ENCODE results near the gene CSAG3. TPM values are rescaled to one million over a fixed set of nuclear protein-coding genes. Genes with fewer than 3 reads are reported as not detected.
A peak's percentile ranks its signal among the peaks of the same experiment; 100 is the strongest.
"Not testable (repeated sequence)": the region's sequence is repeated elsewhere in the genome, so short reads cannot be mapped to it uniquely, and the experiment has no call there.

Gene CSAG3
- total and polyA plus RNA-seq, 11 donors: not detected

DNA sequence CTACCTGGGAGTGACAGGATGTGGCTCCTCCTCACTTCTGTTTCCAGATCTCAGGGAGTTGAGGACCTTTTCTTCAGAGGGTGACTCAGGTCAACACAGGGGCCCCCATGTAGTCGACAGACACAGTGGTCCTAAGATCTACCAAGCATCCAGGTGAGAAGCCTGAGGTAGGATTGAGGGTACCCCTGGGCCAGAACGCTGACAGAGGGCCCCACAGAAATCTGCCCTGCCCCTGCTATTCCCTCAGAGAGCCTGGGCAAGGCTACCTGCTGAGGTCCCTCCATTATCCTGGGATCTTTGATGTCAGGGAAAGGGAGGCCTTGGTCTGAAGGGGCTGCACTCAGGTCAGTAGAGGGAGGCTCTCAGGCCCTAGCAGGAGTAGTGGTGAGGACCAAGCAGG, 23.9 kb upstream of the CSAG3 start:
- TF ChIP-seq, protein P1, sequence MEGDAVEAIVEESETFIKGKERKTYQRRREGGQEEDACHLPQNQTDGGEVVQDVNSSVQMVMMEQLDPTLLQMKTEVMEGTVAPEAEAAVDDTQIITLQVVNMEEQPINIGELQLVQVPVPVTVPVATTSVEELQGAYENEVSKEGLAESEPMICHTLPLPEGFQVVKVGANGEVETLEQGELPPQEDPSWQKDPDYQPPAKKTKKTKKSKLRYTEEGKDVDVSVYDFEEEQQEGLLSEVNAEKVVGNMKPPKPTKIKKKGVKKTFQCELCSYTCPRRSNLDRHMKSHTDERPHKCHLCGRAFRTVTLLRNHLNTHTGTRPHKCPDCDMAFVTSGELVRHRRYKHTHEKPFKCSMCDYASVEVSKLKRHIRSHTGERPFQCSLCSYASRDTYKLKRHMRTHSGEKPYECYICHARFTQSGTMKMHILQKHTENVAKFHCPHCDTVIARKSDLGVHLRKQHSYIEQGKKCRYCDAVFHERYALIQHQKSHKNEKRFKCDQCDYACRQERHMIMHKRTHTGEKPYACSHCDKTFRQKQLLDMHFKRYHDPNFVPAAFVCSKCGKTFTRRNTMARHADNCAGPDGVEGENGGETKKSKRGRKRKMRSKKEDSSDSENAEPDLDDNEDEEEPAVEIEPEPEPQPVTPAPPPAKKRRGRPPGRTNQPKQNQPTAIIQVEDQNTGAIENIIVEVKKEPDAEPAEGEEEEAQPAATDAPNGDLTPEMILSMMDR (IDR thresholded peaks at IDR 0.05): no peak
- no peak for TF ChIP-seq POLR2A (IDR thresholded peaks at IDR 0.05)
- H3K36me3 ChIP-seq: no peaks in the 10 kb centered on the region
- no peak overlapping the region for H3K4me3 ChIP-seq
- H3K4me1 ChIP-seq: no peaks in the 10 kb centered on the region
- H3K27ac ChIP-seq: no peak overlapping the region
- no peaks in the 10 kb centered on the region for H3K27me3 ChIP-seq
- H3K9me3 ChIP-seq: no peaks in the 10 kb centered on the region
- intact Hi-C loops (cut with DNase I): no loop called here
- 55 to 68% (median 63%) methylated on average over 2 of the region's 2 CpGs for WGBS, 4 donors
- ATAC-seq (no peak), DNase-seq (no peak)

DNA sequence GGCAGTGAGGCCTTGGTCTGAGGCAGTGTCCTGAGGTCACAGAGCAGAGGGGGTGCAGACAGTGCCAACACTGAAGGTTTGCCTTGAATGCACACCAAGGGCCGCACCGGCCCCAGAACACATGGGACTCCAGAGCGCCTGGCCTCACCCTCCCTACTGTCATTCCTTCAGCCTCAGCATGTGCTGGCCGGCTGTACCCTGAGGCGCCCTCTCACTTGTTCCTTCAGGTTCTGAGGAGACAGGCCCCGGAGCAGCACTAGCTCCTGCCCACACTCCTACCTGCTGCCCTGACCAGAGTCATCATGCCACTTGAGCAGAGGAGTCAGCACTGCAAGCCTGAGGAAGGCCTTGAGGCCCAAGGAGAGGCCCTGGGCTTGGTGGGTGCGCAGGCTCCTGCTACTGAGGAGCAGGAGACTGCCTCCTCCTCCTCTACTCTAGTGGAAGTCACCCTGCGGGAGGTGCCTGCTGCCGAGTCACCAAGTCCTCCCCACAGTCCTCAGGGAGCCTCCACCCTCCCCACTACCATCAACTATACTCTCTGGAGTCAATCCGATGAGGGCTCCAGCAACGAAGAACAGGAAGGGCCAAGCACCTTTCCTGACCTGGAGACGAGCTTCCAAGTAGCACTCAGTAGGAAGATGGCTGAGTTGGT, 23.0 kb upstream of the CSAG3 start:
- Histone ChIP-seq H3K4me1 (no peaks in the 10 kb centered on the region), H3K36me3 (no peaks in the 10 kb centered on the region), H3K27ac (no peak overlapping the region), H3K27me3 (no peaks in the 10 kb centered on the region), H3K9me3 (no peaks in the 10 kb centered on the region), H3K4me3 (no peak overlapping the region)
- DNase-seq (no peak), ATAC-seq (no peak)
- 83 to 91% (median 87%) methylated on average over 7 to 12 of the region's 12 CpGs for WGBS, 4 donors
- no peak for TF ChIP-seq POLR2A (IDR thresholded peaks at IDR 0.05)
- TF ChIP-seq, protein P1 (IDR thresholded peaks at IDR 0.05): no peak
- intact Hi-C loops (cut with DNase I): no loop called here

DNA sequence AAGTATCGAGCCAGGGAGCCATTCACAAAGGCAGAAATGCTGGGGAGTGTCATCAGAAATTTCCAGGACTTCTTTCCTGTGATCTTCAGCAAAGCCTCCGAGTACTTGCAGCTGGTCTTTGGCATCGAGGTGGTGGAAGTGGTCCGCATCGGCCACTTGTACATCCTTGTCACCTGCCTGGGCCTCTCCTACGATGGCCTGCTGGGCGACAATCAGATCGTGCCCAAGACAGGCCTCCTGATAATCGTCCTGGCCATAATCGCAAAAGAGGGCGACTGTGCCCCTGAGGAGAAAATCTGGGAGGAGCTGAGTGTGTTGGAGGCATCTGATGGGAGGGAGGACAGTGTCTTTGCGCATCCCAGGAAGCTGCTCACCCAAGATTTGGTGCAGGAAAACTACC, 22.5 kb upstream of the CSAG3 start:
- intact Hi-C loops (cut with DNase I); H3K27ac ChIP-seq; H3K36me3 ChIP-seq; H3K27me3 ChIP-seq; ATAC-seq; H3K9me3 ChIP-seq; DNase-seq; H3K4me1 ChIP-seq; H3K4me3 ChIP-seq: not testable (repeated sequence)
- 80 to 88% (median 84%) methylated on average over 12 of the region's 12 CpGs for WGBS, 4 donors

DNA sequence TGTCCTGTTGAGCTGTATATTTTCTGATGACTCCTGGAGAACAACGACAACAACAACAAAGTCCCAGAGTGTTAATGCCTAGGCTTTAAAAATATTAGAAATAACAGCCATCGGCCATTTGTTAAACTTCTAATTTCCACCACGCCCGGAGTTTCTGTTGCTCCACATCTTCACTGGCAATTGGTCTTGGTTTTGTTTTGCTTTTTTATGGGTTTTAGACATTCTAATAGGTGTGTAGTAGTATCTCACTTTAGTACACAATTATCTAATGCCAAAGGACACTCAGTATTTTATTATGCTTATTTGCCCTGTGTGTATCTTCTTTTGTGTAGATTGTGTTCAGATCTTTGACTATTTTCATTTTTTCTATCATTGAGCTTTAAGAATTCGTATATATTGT, 20.5 kb upstream of the CSAG3 start:
- WGBS, 4 donors: 74 to 91% (median 81%) methylated on average over 5 of the region's 5 CpGs
- Histone ChIP-seq H3K4me1 (no peaks in the 10 kb centered on the region), H3K27me3 (peaks cover 0 to 4% (median 0%) of the 10 kb centered on the region in 9 donors), H3K36me3 (no peaks in the 10 kb centered on the region), H3K27ac (no peak overlapping the region), H3K4me3 (no peak overlapping the region), H3K9me3 (no peaks in the 10 kb centered on the region)
- intact Hi-C loops (cut with DNase I): no loop called here
- ATAC-seq (no peak), DNase-seq (no peak)
- TF ChIP-seq, protein P1 (IDR thresholded peaks at IDR 0.05): no peak
- no peak for TF ChIP-seq POLR2A (IDR thresholded peaks at IDR 0.05)

DNA sequence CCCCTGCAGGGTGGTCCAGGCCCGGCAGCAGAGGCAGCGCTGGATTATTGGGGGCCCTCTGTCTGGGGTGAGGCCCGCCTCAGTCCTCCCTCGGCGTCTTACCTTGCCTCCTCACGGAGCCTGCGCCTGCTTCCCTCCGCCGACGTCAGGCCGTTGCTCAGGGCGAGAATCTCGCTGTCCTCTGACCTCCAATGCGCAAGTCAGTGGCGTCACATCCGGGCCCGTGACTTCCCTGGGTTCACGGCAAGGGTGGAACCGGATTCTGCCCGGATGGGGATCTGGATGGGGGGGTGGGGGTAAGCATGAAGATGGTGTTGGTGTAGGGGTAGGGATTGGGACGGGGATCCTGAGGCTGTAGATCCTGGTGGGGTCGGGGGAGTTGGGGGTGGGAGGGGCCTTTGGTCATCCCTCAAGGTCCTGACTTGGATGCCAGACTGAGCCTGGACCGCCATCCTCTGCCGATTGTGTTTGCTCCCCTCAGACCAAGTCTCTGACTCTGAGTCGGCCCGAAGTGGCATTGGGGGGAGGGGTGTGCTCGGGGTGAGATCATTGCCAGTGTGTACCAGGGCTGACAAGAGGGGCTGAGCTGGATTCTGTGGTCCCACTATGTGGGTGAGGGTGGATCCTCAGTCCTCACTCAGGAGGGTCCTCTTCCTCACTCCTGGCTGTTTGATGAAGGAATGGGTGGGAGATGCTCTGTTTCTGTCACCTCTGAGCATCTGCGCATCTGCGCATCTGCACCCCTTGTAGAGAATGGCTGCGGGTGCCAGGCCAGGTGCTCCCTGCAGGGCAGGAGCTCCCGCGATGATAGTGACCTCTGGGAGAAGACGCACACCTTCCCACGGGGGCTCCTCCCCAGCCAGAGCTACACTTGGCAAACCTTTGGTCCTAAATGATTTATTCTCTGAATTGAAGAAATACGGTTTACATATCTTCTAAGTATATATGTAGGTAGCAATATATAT, 5.0 kb upstream of the CSAG3 start, which contains the start of gene MAGEA2:
Gene MAGEA2 (minus strand): TSS at position 157 of the 965 bp plus-strand sequence. CDS start 2,479 bp downstream, outside the sequence.
- ATAC-seq; intact Hi-C loops (cut with DNase I); H3K27ac ChIP-seq; H3K9me3 ChIP-seq; H3K4me1 ChIP-seq; DNase-seq; H3K4me3 ChIP-seq; H3K27me3 ChIP-seq; H3K36me3 ChIP-seq: not testable (repeated sequence)
- no CpG with 5 or more reads among the region's 35 CpGs for WGBS, 4 donors

DNA sequence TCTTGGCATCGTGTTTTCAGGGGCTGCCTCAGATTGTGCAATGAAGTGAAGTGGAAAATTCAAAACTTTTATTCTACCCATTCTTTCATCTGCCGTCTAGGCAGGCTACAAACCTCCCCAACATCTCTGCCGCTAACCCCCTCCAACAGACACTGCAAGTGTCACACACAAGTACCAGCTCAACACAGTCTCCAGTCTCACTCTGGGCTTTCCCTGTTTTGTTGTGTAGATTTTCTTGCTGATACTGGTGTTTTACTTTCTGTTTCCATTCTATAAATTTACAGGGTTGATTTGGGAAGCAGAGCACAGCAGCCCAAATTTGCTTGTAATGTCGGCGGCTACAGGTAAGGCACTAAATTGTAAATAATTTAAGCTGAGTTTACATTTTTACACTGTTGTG, 4.1 kb upstream of the CSAG3 start:
- DNase-seq; H3K27ac ChIP-seq; ATAC-seq; H3K4me3 ChIP-seq; H3K27me3 ChIP-seq; intact Hi-C loops (cut with DNase I); H3K36me3 ChIP-seq; H3K4me1 ChIP-seq; H3K9me3 ChIP-seq: not testable (repeated sequence)
- no CpG with 5 or more reads among the region's 5 CpGs for WGBS, 4 donors

DNA sequence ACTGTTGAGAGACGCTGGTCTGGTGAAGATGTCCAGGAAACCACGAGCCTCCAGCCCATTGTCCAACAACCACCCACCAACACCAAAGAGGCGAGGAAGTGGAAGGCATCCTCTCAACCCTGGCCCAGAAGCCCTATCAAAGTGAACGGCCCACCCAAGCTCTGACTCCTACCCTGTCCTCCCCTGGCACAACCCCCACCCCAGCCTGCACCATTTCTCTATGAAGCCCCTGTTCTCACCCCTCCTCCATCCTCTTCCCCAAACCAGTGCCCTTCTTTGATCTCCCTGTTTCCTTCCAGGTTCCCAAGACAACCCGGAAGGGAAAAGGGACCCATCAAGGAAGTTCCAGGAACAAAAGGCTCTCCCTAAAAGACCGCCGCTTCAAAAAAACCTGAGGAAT, 526 bp downstream of the CSAG3 start:
- H3K4me1 ChIP-seq; H3K27me3 ChIP-seq; ATAC-seq; H3K4me3 ChIP-seq; H3K9me3 ChIP-seq; H3K36me3 ChIP-seq; intact Hi-C loops (cut with DNase I); DNase-seq; H3K27ac ChIP-seq: not testable (repeated sequence)
- 74 to 84% (median 80%) methylated on average over 2 to 5 of the region's 7 CpGs for WGBS, 4 donors

DNA sequence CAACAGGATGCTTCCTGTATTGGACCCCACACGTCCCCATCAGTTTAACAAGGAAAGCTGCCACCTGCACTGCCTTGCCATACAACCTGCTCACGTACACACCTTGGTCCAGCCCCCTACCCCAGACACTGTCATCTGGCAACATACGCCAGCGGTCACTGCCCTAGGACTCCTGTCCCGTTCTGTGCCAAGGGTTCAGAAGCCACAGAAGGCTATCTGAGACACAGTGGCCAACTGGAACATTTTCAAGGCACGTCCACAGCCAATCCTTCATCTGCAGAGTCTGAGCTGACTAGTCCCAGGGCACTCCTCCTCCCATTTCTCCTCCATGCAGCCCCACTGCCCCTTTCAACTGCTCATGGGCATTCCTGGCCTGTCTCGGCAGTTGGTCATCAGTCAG, 2.6 kb downstream of the CSAG3 start:
- DNase-seq; H3K27ac ChIP-seq; H3K27me3 ChIP-seq; H3K4me3 ChIP-seq; intact Hi-C loops (cut with DNase I); H3K36me3 ChIP-seq; H3K4me1 ChIP-seq; H3K9me3 ChIP-seq: not testable (repeated sequence)
- 72 to 87% methylated on average over 3 to 4 of the region's 7 CpGs; no CpG with 5 or more reads in 2 of the 4 donors for WGBS, 4 donors
- ATAC-seq: peak in 1 of 4 donors; percentile 37
